DOHH2 (cell line): ENCODE measurements around the gene NKX2-2.

Source experiments
- EZH2phosphoT487 ChIP-seq: fragments of 200-600 bp; sonication (generic); IDR thresholded peaks from 2 replicates; pipeline ENCODE4 v1.6.1; 2017; ENCODE audit warnings: borderline replicate concordance, mild to moderate bottlenecking, antibody characterized with exemption, low read length, moderate library complexity, mixed read lengths
- TF ChIP-seq, protein P1 (sequence below): fragments of 200-600 bp; sonication (generic); IDR thresholded peaks from one replicate; pipeline ENCODE4 v1.5.1; 2014; ENCODE audit warnings: antibody characterized with exemption, mild to moderate bottlenecking, low read depth, low read length; ENCODE audit not compliant: poor library complexity, severe bottlenecking

DNA sequence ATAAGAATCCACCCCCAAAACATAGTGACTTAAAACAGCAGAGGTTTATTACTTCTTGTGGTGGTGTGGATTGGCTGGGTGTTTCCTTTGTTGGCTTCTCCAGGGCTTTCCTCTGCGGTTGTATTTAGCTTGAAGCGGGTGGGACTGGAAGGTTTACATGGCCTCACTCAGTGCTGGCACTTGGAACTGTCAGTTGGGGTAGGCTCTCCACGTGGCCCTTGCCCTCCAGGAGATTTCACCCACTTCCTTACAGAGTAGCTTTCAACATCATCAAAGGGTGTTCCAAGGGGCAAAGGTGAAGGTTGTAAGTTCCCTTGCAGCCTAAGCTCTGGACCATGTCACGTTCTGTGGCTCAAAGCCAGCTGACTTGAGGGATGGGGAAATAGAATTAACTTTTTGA, 32.5 kb upstream of the NKX2-2 start:
- no peak for TF ChIP-seq EZH2phosphoT487
- TF ChIP-seq, protein P1, sequence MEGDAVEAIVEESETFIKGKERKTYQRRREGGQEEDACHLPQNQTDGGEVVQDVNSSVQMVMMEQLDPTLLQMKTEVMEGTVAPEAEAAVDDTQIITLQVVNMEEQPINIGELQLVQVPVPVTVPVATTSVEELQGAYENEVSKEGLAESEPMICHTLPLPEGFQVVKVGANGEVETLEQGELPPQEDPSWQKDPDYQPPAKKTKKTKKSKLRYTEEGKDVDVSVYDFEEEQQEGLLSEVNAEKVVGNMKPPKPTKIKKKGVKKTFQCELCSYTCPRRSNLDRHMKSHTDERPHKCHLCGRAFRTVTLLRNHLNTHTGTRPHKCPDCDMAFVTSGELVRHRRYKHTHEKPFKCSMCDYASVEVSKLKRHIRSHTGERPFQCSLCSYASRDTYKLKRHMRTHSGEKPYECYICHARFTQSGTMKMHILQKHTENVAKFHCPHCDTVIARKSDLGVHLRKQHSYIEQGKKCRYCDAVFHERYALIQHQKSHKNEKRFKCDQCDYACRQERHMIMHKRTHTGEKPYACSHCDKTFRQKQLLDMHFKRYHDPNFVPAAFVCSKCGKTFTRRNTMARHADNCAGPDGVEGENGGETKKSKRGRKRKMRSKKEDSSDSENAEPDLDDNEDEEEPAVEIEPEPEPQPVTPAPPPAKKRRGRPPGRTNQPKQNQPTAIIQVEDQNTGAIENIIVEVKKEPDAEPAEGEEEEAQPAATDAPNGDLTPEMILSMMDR: no peak
